ENCODE results near the gene PHLPP1.

DNA sequence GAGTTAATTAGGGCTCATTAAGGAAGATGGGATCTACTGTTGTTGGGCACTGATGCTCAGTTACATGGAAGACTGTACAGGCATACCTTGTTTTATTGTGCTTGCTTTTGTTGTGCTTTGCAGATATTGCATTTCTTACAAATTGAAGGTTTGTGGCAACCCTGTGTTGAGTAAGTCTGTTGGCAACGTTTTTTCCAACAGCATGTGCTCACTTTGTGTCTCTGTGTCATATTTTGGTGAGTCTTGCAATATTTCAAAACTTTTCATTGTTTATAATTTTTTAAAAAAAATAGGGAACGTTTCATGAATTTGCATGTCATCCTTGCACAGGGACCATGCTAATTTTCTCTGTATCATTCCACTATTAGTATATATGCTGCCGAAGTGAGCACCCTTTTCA, 15.6 kb downstream of the PHLPP1 start:
- TF ChIP-seq, protein P1, sequence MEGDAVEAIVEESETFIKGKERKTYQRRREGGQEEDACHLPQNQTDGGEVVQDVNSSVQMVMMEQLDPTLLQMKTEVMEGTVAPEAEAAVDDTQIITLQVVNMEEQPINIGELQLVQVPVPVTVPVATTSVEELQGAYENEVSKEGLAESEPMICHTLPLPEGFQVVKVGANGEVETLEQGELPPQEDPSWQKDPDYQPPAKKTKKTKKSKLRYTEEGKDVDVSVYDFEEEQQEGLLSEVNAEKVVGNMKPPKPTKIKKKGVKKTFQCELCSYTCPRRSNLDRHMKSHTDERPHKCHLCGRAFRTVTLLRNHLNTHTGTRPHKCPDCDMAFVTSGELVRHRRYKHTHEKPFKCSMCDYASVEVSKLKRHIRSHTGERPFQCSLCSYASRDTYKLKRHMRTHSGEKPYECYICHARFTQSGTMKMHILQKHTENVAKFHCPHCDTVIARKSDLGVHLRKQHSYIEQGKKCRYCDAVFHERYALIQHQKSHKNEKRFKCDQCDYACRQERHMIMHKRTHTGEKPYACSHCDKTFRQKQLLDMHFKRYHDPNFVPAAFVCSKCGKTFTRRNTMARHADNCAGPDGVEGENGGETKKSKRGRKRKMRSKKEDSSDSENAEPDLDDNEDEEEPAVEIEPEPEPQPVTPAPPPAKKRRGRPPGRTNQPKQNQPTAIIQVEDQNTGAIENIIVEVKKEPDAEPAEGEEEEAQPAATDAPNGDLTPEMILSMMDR (IDR thresholded peaks at IDR 0.05; ENCODE audit: low read depth, low read length) = no peak
- TF ChIP-seq EZH2phosphoT487 (IDR thresholded peaks at IDR 0.05; ENCODE audit: low read depth) = no peak
